GM12891 (cell line): ENCODE measurements around the gene PIK3CD.

ENCODE experiments used
- DNase-seq: peaks from one replicate; pipeline ENCODE4 v3.0.0; 2011; ENCODE audit warnings: low spot score; ENCODE audit not compliant: insufficient read length
- FAIRE-seq: peaks from 2 replicates; lab custom pipeline; 2011; peaks lifted over from hg19 to GRCh38; lab: Jason Lieb, UNC
- PAX5 ChIP-seq: IDR thresholded peaks from 2 replicates; pipeline ENCODE4 v1.6.1; 2011; ENCODE audit warnings: low read length, moderate library complexity, mild to moderate bottlenecking; ENCODE audit not compliant: insufficient read depth, severe bottlenecking
- POLR2A ChIP-seq: IDR thresholded peaks from 2 replicates; pipeline ENCODE4 v1.6.1; 2011; ENCODE audit warnings: low read depth, low read length, control low read depth
- POLR2AphosphoS5 ChIP-seq: IDR thresholded peaks from 2 replicates; pipeline ENCODE4 v1.6.1; 2011; ENCODE audit warnings: low read depth, low read length, control low read depth
- POU2F2 ChIP-seq: IDR thresholded peaks from 2 replicates; pipeline ENCODE4 v1.6.1; 2011; ENCODE audit warnings: low read depth, mild to moderate bottlenecking, control low read depth, low read length, moderate library complexity
- SPI1 ChIP-seq: IDR thresholded peaks from 2 replicates; pipeline ENCODE4 v1.6.1; 2011; ENCODE audit warnings: low read depth, low read length, control low read depth
- TAF1 ChIP-seq: IDR thresholded peaks from 2 replicates; pipeline ENCODE4 v1.6.1; 2011; ENCODE audit warnings: low read depth, low read length, control low read depth

PIK3CD gene

DNA sequence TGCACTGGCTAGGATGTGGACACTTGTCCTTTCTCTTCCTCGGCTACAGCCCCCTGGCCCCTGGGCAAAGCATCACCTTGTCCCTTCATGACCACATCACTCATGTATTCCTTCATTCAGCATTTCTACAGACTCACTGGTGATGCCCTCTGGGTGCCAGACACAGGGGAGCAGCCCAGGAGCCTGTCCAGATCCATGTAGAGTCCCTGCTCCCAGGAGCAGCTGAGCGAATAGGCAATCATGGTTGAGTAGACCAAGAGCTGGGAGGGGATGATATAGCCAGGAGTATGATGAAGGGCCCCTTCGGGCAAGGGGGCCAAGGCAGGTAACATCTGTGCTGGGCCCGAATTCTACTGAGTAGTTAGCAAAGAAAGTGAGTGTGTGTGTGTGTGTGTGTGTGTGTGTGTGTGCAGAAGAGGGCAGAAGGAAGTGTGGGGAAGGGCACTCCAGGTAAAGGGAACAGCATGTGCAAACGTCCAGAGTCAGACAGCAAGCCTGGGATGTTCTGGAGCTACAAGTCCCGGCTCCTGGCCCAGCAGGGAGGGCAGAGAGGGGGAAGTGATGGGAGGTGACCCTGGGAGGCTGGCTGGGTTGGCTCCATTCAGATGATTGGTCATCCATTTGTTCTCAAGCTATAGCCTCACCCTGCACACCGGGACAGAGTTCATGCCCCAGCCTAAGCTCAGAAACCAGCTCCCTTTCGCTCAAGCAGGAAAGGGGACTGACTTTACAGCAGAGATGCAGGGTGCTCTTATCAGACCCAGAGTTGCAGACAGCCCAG is 21.0 kb upstream of the PIK3CD start:
- no peak for FAIRE-seq
- TF ChIP-seq POLR2A (0 out of 2 replicates have a peak, but pooled peaks have one; percentile 10), POU2F2 (no peak)

DNA sequence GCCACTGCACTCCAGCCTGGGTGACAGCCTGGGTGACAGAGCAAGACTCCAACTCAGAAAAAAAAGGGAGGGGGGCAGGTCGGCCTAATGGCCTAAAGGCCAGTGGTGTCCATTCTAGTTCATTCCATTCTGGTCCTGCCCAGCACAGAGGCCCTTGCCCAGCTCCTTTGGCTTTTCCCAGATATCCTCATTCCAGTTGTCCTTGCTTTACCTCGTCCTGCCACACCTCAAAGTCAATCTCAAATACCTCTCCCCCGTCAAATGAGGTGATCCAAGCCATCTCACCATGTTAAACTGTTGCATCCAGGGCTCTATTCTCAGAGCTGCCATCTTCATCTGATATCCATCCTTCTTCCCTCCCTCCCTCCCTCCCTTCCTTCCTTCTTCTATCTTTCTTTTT is 19.9 kb upstream of the PIK3CD start:
- FAIRE-seq (no peak), DNase-seq (no peak)
- no peak for TF ChIP-seq POU2F2
- no peak for TF ChIP-seq TAF1
- TF ChIP-seq PAX5 = no peak
- TF ChIP-seq POLR2AphosphoS5 = no peak
- no peak for TF ChIP-seq POLR2A
- TF ChIP-seq SPI1 = no peak

More for the DNA sequence above, 21.0 kb upstream of the PIK3CD start:
- no peak for DNase-seq

DNA sequence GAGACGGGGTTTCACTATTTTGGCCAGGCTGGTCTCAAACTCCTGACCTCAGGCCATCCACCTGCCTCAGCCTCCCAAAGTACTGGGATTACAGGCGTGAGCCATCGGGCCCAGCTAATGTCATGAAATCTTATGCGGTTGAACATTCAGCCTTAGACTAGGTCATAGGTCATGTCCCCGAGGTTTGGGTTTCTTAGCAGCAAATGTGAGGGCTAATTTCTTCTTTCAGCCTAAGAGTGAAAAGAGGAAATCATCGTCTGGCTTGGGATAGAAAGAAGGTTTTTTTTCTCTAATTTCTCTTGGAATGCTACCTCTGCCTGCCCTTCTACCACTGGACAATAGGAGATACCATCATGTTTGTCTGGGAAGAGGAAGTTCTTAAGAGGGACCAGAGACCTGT is 18.0 kb upstream of the PIK3CD start:
- DNase-seq (no peak), FAIRE-seq (no peak)
- no peak for TF ChIP-seq PAX5
- TF ChIP-seq SPI1 = no peak
- TF ChIP-seq POU2F2 = no peak
- no peak for TF ChIP-seq TAF1
- no peak for TF ChIP-seq POLR2AphosphoS5
- TF ChIP-seq POLR2A = no peak

DNA sequence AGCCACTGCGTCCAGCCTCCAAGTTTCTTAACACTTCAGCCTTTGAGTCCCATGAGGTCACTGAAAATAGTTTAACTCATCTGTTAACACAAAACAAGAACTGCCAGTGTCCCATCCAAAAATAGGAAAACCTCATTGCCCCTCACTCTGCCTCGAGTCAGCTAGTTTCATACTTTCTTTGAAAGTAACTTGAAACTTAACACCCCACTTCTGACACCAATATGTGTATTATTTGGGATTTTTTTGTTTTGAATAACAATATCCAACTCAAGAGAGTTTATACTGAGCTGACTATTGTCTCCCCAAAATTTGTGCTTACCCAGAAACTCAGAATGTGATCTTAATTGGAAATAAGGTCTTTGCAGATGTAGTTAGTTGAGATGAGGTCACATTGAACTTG is 16.9 kb upstream of the PIK3CD start:
- TF ChIP-seq TAF1 = no peak
- no peak for TF ChIP-seq PAX5
- TF ChIP-seq POU2F2 = no peak
- no peak for TF ChIP-seq POLR2A
- TF ChIP-seq POLR2AphosphoS5 = no peak
- TF ChIP-seq SPI1 = no peak
- FAIRE-seq = no peak
- no peak for DNase-seq

DNA sequence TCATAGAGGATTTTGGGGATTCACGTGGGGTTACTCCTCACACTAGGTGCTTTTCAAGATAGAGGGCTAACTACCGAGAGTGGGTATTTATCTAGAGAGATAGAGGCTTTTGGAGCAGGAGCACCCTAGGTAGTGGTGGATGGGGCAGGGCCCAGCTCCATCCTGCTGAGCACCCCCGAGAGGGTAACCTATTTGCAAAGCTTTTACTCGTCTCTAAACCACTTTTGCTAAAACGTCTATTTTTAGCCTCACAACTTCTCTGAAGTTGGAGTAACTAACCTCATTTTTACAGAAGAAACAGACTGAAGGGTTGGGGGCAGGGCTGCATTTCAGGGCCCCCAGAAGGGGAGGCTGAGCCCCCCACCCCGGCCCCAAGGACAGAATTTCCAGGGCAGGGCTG is 12.3 kb upstream of the PIK3CD start:
- peak; percentile 76 for FAIRE-seq
- DNase-seq = no peak
- TF ChIP-seq SPI1 (no peak), PAX5 (no peak), TAF1 (no peak), POU2F2 (no peak), POLR2AphosphoS5 (no peak), POLR2A (no peak)

DNA sequence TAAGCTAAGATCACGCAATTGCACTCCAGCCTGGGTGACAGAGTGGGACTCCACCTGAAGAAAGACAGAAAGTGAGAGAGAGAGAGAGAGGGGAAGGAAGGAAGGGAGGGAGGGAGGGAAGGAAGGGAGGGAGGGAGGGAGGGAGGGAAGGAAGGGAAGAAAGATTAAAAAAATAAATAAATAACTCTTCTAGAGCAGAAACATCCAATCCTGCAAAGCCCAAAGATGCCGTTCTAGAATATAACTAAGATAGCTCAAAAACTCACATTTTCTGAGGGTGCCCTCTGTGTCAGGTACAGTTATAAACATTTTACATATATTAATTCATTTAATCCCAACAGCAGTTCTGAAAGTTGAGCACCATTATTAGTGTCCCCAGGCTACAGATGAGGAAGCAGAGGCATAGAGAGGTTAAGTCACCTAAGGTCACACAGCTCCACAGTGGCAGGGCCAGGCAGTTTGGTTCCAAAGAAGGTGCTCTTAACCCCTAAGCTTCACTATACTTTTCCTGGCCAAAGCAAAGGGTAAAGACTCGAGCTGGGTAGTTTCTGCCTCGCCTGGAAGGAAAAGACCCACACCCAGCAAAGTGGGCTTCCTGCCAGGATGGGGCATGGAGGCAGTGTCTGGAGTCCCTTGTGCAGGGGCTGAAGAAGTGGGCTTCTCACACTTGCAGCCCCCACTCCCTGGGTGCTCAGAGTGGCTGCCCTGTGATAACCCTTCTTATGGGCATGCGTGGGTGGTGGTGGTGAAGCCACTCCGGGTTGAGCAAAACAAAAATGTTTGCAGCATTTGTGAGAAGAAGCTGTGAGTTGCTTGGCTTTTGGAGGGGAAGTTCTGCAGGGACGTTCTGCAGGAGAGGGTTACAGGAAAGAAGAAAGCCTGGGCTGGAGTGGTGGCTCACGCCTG is 7.9 kb upstream of the PIK3CD start:
- FAIRE-seq (peak; percentile 87), DNase-seq (no peak)
- TF ChIP-seq TAF1 (no peak), POLR2AphosphoS5 (no peak), POLR2A (no peak), PAX5 (no peak), POU2F2 (no peak)

DNA sequence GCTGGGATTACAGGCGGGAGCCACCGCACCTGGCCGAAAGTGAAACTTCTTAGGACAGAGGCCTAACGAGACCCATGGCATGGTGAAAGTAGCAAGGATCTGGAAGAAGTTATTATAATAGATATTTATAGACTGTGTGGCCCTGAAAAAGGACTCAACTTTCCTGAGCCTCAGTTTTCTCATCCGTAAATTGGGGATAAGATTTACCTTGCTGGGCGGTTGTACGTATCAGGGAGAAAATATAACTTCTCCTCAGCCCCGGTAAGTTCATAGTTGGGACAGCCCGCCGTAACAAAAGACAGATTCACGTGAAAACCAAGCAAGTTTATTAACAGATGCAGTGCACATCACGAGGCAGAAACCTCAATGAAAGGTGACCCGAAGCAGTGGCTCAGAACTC is 5.5 kb upstream of the PIK3CD start:
- TF ChIP-seq POLR2AphosphoS5 (no peak), PAX5 (no peak), TAF1 (no peak), SPI1 (no peak), POLR2A (no peak), POU2F2 (no peak)

DNA sequence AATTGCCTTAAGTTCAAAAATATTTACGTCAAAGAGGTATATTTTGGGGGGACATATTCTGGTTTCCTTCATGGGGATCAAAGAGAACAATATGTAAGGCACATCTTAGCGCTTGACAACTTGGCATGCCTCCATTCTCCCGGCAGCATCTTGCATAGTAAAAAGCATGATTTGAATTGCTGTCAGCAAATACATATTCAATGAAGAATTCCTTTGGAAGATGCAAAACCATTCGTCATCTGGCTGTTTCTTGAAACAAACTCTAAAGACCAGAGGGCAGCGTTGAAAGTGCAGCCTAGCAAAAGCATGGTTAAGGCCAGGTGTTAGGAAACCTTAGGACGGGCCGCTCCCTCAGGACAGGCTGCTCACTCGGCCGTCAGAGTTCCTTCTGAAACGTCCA is 3.4 kb upstream of the PIK3CD start:
- TF ChIP-seq PAX5 (no peak), POLR2A (no peak), POLR2AphosphoS5 (no peak), SPI1 (no peak), TAF1 (no peak), POU2F2 (no peak)
- FAIRE-seq = no peak
- no peak for DNase-seq

More for the DNA sequence above, 5.5 kb upstream of the PIK3CD start:
- no peak for FAIRE-seq
- DNase-seq = no peak

DNA sequence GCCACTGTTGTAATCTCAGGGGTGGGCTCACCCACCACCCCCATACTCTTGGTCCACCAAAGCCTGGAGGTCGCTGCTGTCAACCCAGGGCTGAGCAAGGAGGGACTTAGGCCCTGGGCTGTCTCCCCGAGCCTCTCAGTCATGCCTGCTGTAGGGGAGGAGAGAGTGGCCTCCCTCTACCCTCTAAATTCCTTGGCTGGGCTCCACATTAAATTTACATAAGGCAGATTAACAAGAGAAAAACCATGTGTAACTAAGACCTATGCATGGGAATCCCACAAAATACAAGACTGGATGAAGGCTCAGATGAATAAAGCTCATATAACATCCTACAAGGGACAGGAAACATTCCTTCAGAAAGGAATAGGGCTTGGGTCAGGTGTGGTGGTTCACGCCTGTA is 1.8 kb upstream of the PIK3CD start:
- TF ChIP-seq POU2F2 = no peak
- TF ChIP-seq TAF1 = no peak
- no peak for TF ChIP-seq POLR2A
- no peak for TF ChIP-seq PAX5
- no peak for TF ChIP-seq POLR2AphosphoS5
- no peak for TF ChIP-seq SPI1
- FAIRE-seq (no peak), DNase-seq (no peak)

DNA sequence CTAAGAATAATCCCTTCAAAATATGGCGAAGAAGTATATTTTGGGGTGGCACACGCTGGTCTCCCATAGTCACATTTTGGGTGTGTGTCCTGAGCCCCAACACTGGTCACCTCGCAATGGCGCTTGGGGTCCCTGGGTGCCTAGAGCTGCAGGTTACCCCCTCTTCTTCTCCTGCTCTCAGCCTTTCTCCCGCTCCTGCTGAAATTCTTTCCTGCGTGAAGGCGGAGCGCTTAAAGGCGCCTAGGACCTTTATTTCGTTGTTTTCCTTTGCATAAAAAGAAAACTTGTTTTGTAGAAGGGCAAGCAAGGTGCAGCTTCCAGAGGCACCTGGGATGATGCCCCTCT is 339 bp upstream of the PIK3CD start:
- FAIRE-seq (peak; percentile 52), DNase-seq (no peak)
- TF ChIP-seq PAX5 (no peak), POLR2AphosphoS5 (no peak)
